Stimulated activated CD4-positive, alpha-beta T cell treated with anti-CD3 and anti-CD28 coated beads, Interleukin-4, amount 100 ng/mL, for 24 hours (primary cell): ENCODE results near the gene KSR1.
"Not testable (repeated sequence)": the region's sequence is repeated elsewhere in the genome, so short reads cannot be mapped to it uniquely, and the experiment has no call there.

Source experiments
- DNase-seq: peaks from one replicate; pipeline ENCODE4 v3.0.0-alpha.2; 2020

Gene KSR1

DNA sequence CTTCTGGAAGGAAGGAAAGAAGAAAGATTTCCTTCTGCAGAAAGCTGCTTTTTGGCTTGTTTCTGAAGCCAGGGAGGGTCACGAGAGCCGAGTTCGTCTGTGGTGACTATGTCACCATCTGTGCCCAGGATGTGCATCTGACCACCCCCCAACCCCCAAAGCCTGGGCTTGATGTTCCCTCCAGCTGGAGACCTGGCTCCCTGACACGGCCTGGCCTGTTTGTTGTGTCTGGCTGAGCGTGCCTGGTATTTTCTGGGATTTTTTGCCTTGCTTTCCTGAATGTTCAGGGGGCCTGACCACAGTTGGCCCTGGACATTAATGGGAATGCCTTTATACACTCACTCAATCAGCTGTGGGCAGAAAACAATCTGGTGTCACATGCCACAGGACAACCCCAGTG lies 213.6 kb downstream of the KSR1 start:
- DNase-seq = no peak

DNA sequence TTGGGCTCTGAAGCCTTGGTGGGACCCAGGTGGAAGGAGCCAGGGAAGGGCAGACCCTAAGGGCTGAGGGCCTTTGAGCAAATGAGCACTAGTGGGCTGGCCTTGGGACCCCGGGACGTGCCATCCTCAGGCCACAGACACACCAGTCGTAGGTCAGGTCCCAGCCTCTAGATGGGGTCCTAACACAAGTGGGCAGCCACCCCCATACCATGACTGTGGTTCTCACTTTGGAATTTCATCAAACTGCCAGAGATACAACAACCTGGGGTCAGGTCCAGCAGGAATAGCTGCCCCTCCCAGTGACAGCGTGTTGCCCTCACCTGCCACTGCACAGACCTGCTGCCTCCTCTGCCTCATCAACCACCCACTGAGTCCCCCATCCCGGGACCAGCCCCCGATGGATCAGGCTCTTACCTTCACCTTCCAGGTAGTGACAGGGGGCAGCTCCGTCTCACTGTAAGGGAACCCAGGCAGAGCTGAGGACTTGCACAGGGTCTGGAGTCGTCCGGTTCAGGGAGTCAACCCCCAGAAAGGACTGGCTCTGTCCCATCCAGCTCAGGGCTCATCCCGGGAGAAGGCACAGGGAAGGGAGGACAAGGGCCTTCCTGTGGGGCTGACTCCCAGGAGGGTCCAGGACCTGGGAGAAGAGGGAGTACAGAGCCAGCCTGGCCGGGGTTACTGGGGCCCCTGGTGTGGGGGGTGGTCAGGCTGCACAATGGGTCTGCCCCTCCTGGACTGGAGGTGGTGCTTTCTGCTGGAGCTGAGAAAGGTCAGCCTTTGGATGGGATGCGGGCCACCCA lies 214.7 kb downstream of the KSR1 start:
- no peak for DNase-seq

DNA sequence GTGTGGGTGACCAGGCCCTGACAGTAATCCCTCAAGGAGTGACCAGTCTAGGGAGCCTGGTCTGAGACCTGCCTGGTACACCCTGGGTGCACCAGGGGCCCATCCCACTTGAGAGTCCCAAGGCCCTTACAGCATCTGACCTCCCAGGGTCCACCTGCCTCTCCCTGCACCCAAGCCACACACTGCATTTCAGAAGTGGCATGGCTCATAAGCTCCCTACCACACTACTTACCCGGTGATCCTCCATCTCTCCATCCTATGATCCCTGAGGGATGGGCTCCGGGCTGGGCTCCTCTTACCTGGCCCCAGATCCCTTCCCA lies 215.3 kb downstream of the KSR1 start:
- DNase-seq = no peak

DNA sequence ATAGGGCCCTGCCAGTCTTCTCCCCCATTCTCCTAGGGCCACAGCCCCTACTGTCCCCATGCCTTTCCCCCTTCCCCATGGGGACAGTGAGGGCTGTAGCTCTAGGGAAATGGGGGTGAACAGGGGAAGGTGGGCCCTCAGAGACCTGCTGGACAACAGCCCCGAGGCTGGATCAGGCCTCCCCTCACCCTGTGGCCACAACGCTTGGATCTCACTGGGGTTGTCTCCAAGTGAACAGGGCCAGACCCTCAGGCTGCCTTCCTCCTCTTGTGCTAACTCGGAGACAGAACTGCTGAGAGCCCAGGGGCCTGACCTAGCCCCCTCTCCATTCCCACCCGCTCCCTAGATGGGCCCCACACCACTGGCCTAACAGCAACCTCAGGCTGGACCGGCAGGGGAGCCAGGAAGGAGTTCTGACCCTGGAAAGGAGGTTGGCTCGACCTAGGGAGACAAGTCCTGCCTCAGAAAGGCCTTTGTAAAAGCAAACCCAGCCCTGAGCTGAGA lies 215.8 kb downstream of the KSR1 start:
- DNase-seq = not testable (repeated sequence)

DNA sequence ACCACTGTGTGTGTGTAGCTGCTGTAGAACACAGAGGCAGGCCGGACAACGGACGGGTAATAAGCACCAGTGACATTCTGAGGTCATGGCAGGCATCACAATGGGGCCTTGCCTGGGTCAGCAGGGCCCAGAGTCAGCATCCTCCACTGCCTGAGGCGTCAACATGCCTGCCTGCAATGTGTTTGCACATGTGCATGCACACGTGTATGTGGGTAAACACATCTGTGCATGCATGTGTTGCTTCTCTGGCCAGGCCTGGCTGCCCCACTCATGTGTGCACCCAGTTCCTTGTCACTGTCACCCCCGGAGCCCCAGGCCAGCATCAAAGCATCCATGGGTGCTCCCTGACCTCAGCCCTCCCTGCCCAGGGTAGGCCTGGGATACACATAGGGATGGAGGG lies 218.1 kb downstream of the KSR1 start:
- no peak for DNase-seq
